Transverse colon (tissue), 4 donors: Measurements from ENCODE around the gene PRR5L. TPM values are rescaled to one million over a fixed set of nuclear protein-coding genes. Genes with fewer than 3 reads are reported as not detected.
A peak's percentile ranks its signal among the peaks of the same experiment; 100 is the strongest.

Experiments
- DNase-seq: peaks from one replicate; pipeline ENCODE4 v3.0.0-alpha.2; 2019
- H3K27ac ChIP-seq, 4 donors: fragments of 200-600 bp; sonication (generic); 2 replicates each; pipeline ENCODE4 v1.5.1; 2016 to 2018; ENCODE audit warnings: inconsistent platforms in 4 of 4
- H3K27me3 ChIP-seq: fragments of 200-600 bp; sonication (generic); 2 replicates; pipeline ENCODE4 v1.5.1; 2017; ENCODE audit warnings: inconsistent platforms
- H3K36me3 ChIP-seq, 4 donors: fragments of 200-600 bp; sonication (generic); 2 replicates each; pipeline ENCODE4 v1.5.1; 2017 to 2019; ENCODE audit warnings: inconsistent platforms in 4 of 4
- H3K4me1 ChIP-seq, 4 donors: fragments of 200-600 bp; sonication (generic); 2 replicates each; pipeline ENCODE4 v1.5.1; 2017 to 2020; ENCODE audit warnings: inconsistent platforms in 4 of 4
- H3K4me3 ChIP-seq, 4 donors: fragments of 200-600 bp; sonication (generic); 1 replicate in 1 of 4; 2 replicates in 3 of 4; pipeline versions ENCODE4 v1.5.1 to v1.6.1; 2017 to 2019; ENCODE audit warnings: inconsistent platforms in 4 of 4
- H3K9me3 ChIP-seq, 2 donors: fragments of 200-600 bp; sonication (generic); 2 replicates each; pipeline ENCODE4 v1.5.1; 2017 to 2019; ENCODE audit warnings: inconsistent platforms in 2 of 2
- CTCF ChIP-seq, 5 experiments: fragments of 200-600 bp in 3 of 5; fragments of 450-650 bp in 2 of 5; sonication (generic) in 3 of 5; IDR thresholded peaks; 1 replicate in 2 of 5; 2 replicates in 3 of 5; pipeline ENCODE4 v1.5.1; 2016 to 2017; ENCODE audit warnings: antibody characterized with exemption in 5 of 5, inconsistent platforms in 3 of 5, mild to moderate bottlenecking in 2 of 5, moderate library complexity in 1 of 5
- EP300 ChIP-seq: sonication (generic); formaldehyde crosslinking; IDR thresholded peaks from one replicate; pipeline ENCODE4 v1.6.1; 2017; ENCODE audit warnings: antibody characterized with exemption, low read depth
- POLR2A ChIP-seq: fragments of 450-650 bp; IDR thresholded peaks from one replicate; pipeline ENCODE4 v1.6.1; 2016; ENCODE audit warnings: antibody characterized with exemption, mild to moderate bottlenecking, moderate library complexity
- POLR2AphosphoS5 ChIP-seq, 3 donors: sonication (generic); formaldehyde crosslinking; IDR thresholded peaks; one replicate each; pipeline ENCODE4 v1.6.1; 2016; ENCODE audit warnings: antibody characterized with exemption in 3 of 3
- WGBS, 2 donors: methylation state at CpG; one replicate each; pipeline ENCODE4 v1.1.5; 2018; ENCODE audit warnings: low coverage in 1 of 2; 5-methylcytosine and 5-hydroxymethylcytosine counted together
- in situ Hi-C, 4 donors: fragments of 200-750 bp; cut with MboI; loops; one replicate each; pipeline versions ENCODE4 v1.15.0 to v1.15.1; 2017; ENCODE audit warnings: low sequenced_read_pairs in 3 of 4, low pct_ligation_motif_present in 1 of 4, low pct_unique_long_range_greater_than_20kb in 1 of 4
- intact Hi-C: fragments of 100-400 bp; cut with DNase I; formaldehyde crosslinking; loops from one replicate; pipeline ENCODE4 v1.15.1; 2023; ENCODE audit warnings: low total_unique reads
- total RNA-seq, 4 donors: library from RNA; depleted of rRNA; stranded (reverse); fragments of >200 nt; gene quantifications; one replicate each; pipeline ENCODE4 v1.1.0, GENCODE V29; 2016

Gene PRR5L
- total RNA-seq, 4 donors from 2014 or later, result 203 to 418 (median 251) TPM

- Histone ChIP-seq H3K27me3 (no peaks in the 10 kb centered on the region), H3K4me1 (peaks cover 5 to 35% (median 21%) of the 10 kb centered on the region in 4 donors), H3K4me3 (no peak overlapping the region), H3K36me3 (peaks cover 0 to 8% (median 2%) of the 10 kb centered on the region in 4 donors), H3K27ac (no peak overlapping the region), H3K9me3 (no peaks in the 10 kb centered on the region)
- no peak for DNase-seq
- TF ChIP-seq POLR2A (no peak), POLR2AphosphoS5 (IDR thresholded peaks at IDR 0.05) (no peak), CTCF (IDR thresholded peaks at IDR 0.05) (no peak), EP300 (no peak)
- intact Hi-C loops (no loop called here), in situ Hi-C loops (no loop called here)
- WGBS, 2 donors, result 72% methylated on average over 7 to 8 of the region's 8 CpGs
Measured at GRCh38 chr11:36447947-36448346, 151.9 kb downstream of the PRR5L start.

- H3K27ac ChIP-seq, result peak overlapping the region in 2 of 4 donors; percentile 16 to 25
- no peaks in the 10 kb centered on the region for H3K9me3 ChIP-seq
- 50 to 61% methylated on average over 4 to 5 of the region's 5 CpGs for WGBS, 2 donors
- in situ Hi-C loops, result no loop called here
- H3K4me3 ChIP-seq, result peak overlapping the region in 1 of 4 donors; percentile 12
- H3K27me3 ChIP-seq, result no peaks in the 10 kb centered on the region
- H3K36me3 ChIP-seq, result peaks cover 0 to 9% (median 2%) of the 10 kb centered on the region in 4 donors
- TF ChIP-seq POLR2AphosphoS5 (IDR thresholded peaks at IDR 0.05) (no peak), CTCF (IDR thresholded peaks at IDR 0.05) (no peak), EP300 (no peak), POLR2A (no peak)
- peaks cover 5 to 46% (median 29%) of the 10 kb centered on the region in 4 donors for H3K4me1 ChIP-seq
- intact Hi-C loops, result no loop called here
- no peak for DNase-seq
Measured at GRCh38 chr11:36449561-36450096, 153.5 kb downstream of the PRR5L start.

- Histone ChIP-seq H3K27ac (peak overlapping the region in 3 of 4 donors; percentile 4 to 25 (median 16)), H3K4me3 (peak overlapping the region in 1 of 4 donors; percentile 12), H3K36me3 (peaks cover 0 to 15% (median 2%) of the 10 kb centered on the region in 4 donors), H3K4me1 (peaks cover 5 to 46% (median 29%) of the 10 kb centered on the region in 4 donors), H3K9me3 (no peaks in the 10 kb centered on the region), H3K27me3 (no peaks in the 10 kb centered on the region)
- intact Hi-C loops (no loop called here), in situ Hi-C loops (no loop called here)
- DNase-seq, result no peak
- WGBS, 2 donors, result 0 to 30% methylated on average over 1 to 3 of the region's 3 CpGs
- TF ChIP-seq POLR2A (no peak), CTCF (IDR thresholded peaks at IDR 0.05) (no peak), EP300 (no peak), POLR2AphosphoS5 (IDR thresholded peaks at IDR 0.05) (no peak)
Measured at GRCh38 chr11:36450110-36450572, 154.1 kb downstream of the PRR5L start.

- Histone ChIP-seq H3K9me3 (no peaks in the 10 kb centered on the region), H3K27me3 (no peaks in the 10 kb centered on the region), H3K27ac (no peak overlapping the region), H3K4me3 (no peak overlapping the region), H3K4me1 (peaks cover 5 to 48% (median 29%) of the 10 kb centered on the region in 4 donors), H3K36me3 (peaks cover 0 to 15% (median 2%) of the 10 kb centered on the region in 4 donors)
- no peak for DNase-seq
- in situ Hi-C loops (no loop called here), intact Hi-C loops (no loop called here)
- 92% methylated on average over 6 of the region's 6 CpGs; no CpG with 5 or more reads in 1 of the 2 donors for WGBS, 2 donors
- no peak for TF ChIP-seq POLR2AphosphoS5 (IDR thresholded peaks at IDR 0.05)
- no peak for TF ChIP-seq EP300
- no peak for TF ChIP-seq POLR2A
- no peak for TF ChIP-seq CTCF (IDR thresholded peaks at IDR 0.05)
Measured at GRCh38 chr11:36451045-36451444, 155.0 kb downstream of the PRR5L start.
